Liver (tissue), 9 donors: Measurements from ENCODE around the gene BPTF. TPM values are rescaled to one million over a fixed set of nuclear protein-coding genes. Genes with fewer than 3 reads are reported as not detected.

Source experiments
- DNase-seq: peaks from one replicate; pipeline ENCODE4 v3.0.0-alpha.2; 2017; ENCODE audit warnings: low spot score
- H3K27ac ChIP-seq, 2 donors: one replicate each; pipeline ENCODE4 v1.7.0; 2013; ENCODE audit warnings: inconsistent platforms in 2 of 2, low read length in 2 of 2, control low read depth in 1 of 2, low read depth in 1 of 2, mild to moderate bottlenecking in 1 of 2
- H3K27me3 ChIP-seq, 4 donors: one replicate each; pipeline versions ENCODE4 v1.6.1 to v1.7.0; 2013; ENCODE audit warnings: low read length in 3 of 4, inconsistent platforms in 1 of 4, mild to moderate bottlenecking in 1 of 4, moderate library complexity in 1 of 4; ENCODE audit not compliant: control insufficient read depth in 4 of 4, insufficient read depth in 4 of 4
- H3K36me3 ChIP-seq, 4 donors: one replicate each; pipeline versions ENCODE4 v1.6.1 to v1.7.0; 2013; ENCODE audit warnings: low read length in 3 of 4, mild to moderate bottlenecking in 3 of 4, low read depth in 1 of 4, moderate library complexity in 1 of 4; ENCODE audit not compliant: control insufficient read depth in 4 of 4, insufficient read depth in 3 of 4
- H3K4me1 ChIP-seq, 4 donors: one replicate each; pipeline versions ENCODE4 v1.6.1 to v1.7.0; 2013; ENCODE audit warnings: low read length in 3 of 4, mild to moderate bottlenecking in 3 of 4, moderate library complexity in 1 of 4; ENCODE audit not compliant: control insufficient read depth in 4 of 4, insufficient read depth in 4 of 4
- H3K4me3 ChIP-seq, 3 donors: one replicate each; pipeline versions ENCODE4 v1.6.1 to v1.7.0; 2013; ENCODE audit warnings: low read length in 3 of 3, control low read depth in 1 of 3, low read depth in 1 of 3, mild to moderate bottlenecking in 1 of 3
- H3K9ac ChIP-seq, 2 donors: one replicate each; pipeline ENCODE4 v1.7.0; 2013; ENCODE audit warnings: low read length in 2 of 2, mild to moderate bottlenecking in 2 of 2, moderate library complexity in 2 of 2, control low read depth in 1 of 2, low read depth in 1 of 2
- H3K9me3 ChIP-seq, 4 donors: one replicate each; pipeline versions ENCODE4 v1.6.1 to v1.7.0; 2013; ENCODE audit warnings: low read length in 3 of 4; ENCODE audit not compliant: control insufficient read depth in 4 of 4
- EGR1 ChIP-seq, 2 donors: IDR thresholded peaks; 2 replicates each; pipeline ENCODE4 v1.6.1; 2016 to 2018; ENCODE audit warnings: antibody characterized with exemption in 2 of 2, low read depth in 2 of 2
- FOXA2 ChIP-seq: IDR thresholded peaks from 2 replicates; pipeline ENCODE4 v1.6.1; 2016; ENCODE audit warnings: antibody characterized with exemption
- GABPA ChIP-seq, 2 donors: IDR thresholded peaks in 1 of 2; conservative IDR thresholded peaks in 1 of 2; 2 replicates each; pipeline ENCODE4 v1.6.1; 2016; ENCODE audit warnings: antibody characterized with exemption in 2 of 2, mild to moderate bottlenecking in 1 of 2, moderate library complexity in 1 of 2
- HNF4A ChIP-seq, 2 donors: conservative IDR thresholded peaks; 2 replicates each; pipeline ENCODE4 v1.6.1; 2016; ENCODE audit warnings: antibody characterized with exemption in 2 of 2, mild to moderate bottlenecking in 2 of 2
- HNF4G ChIP-seq: IDR thresholded peaks from 2 replicates; pipeline ENCODE4 v1.6.1; 2016; ENCODE audit warnings: antibody characterized with exemption
- JUND ChIP-seq, 2 donors: IDR thresholded peaks; 2 replicates each; pipeline ENCODE4 v1.6.1; 2016; ENCODE audit warnings: antibody characterized with exemption in 2 of 2
- NR2F2 ChIP-seq: IDR thresholded peaks from 2 replicates; pipeline ENCODE4 v1.6.1; 2016; ENCODE audit warnings: antibody characterized with exemption
- RAD21 ChIP-seq, 2 donors: IDR thresholded peaks; 2 replicates each; pipeline ENCODE4 v1.6.1; 2016; ENCODE audit warnings: antibody characterized with exemption in 2 of 2, mild to moderate bottlenecking in 2 of 2
- RXRA ChIP-seq, 2 donors: IDR thresholded peaks; 2 replicates each; pipeline ENCODE4 v1.6.1; 2017 to 2018; ENCODE audit warnings: antibody characterized with exemption in 2 of 2, mild to moderate bottlenecking in 1 of 2
- SP1 ChIP-seq: IDR thresholded peaks from 2 replicates; pipeline ENCODE4 v1.6.1; 2018; ENCODE audit warnings: antibody characterized with exemption, mild to moderate bottlenecking
- YY1 ChIP-seq: IDR thresholded peaks from 2 replicates; pipeline ENCODE4 v1.6.1; 2016; ENCODE audit warnings: antibody characterized with exemption, mild to moderate bottlenecking
- WGBS: extraction: QIAGEN DNeasy Blood & Tissue Kit; methylation state at CpG from one replicate; pipeline ENCODE4 v1.1.7; 2013; 5-methylcytosine and 5-hydroxymethylcytosine counted together
- polyA plus RNA-seq, 2 donors: library from polyadenylated mRNA; stranded (reverse) in 1 of 2; unstranded in 1 of 2; fragments of 200-250 nt in 1 of 2; fragments of >200 nt in 1 of 2; fragmentation: Nextera tagmentation in 1 of 2; extraction: Ambion mirVana in 1 of 2; gene quantifications; one replicate each; pipeline versions ENCODE4 v1.2.1 to v1.2.3, GENCODE V29; 2013 to 2015
- total RNA-seq, 2 donors: library from RNA; depleted of rRNA; stranded (reverse); fragments of >200 nt; gene quantifications; one replicate each; pipeline ENCODE4 v1.2.3, GENCODE V29; 2014
- TF ChIP-seq, protein P1 (sequence below): IDR thresholded peaks from 2 replicates; pipeline ENCODE4 v1.6.1; 2016; ENCODE audit warnings: antibody characterized with exemption
- TF ChIP-seq, protein P2 (sequence below): fragments of 150-350 bp; IDR thresholded peaks from 2 replicates; pipeline ENCODE4 v1.5.1; 2017; ENCODE audit warnings: improper control_type of control experiment, low read depth, low read length; ENCODE audit not compliant: missing input control
- TF ChIP-seq, protein P3 (sequence below): IDR thresholded peaks from 2 replicates; pipeline ENCODE4 v1.6.1; 2016; ENCODE audit warnings: antibody characterized with exemption
- TF ChIP-seq, protein P4 (sequence below): IDR thresholded peaks from 2 replicates; pipeline ENCODE4 v1.6.1; 2016; ENCODE audit warnings: antibody characterized with exemption, mild to moderate bottlenecking
- TF ChIP-seq, protein P5 (sequence below): IDR thresholded peaks from 2 replicates; pipeline ENCODE4 v1.6.1; 2016; ENCODE audit warnings: antibody characterized with exemption
- donor health status: healthy.
- donor health status: healthy.
- donor health status: healthy.
- donor health status: healthy.
- donor health status: healthy.

BPTF gene
- total and polyA plus RNA-seq, 4 donors: 8.1 to 51.7 (median 29.5) TPM

DNA sequence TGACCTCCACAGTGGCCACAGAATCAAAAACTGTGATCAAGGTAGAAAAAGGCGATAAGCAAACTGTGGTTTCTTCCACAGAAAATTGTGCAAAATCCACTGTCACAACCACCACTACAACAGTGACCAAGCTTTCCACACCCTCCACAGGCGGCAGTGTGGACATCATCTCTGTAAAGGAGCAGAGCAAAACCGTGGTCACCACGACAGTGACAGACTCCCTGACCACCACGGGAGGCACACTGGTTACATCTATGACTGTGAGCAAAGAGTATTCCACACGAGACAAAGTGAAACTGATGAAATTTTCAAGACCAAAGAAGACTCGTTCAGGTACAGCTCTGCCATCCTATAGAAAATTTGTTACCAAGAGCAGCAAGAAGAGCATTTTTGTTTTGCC, 87.4 kb downstream of the BPTF start:
- TF ChIP-seq, protein P1, sequence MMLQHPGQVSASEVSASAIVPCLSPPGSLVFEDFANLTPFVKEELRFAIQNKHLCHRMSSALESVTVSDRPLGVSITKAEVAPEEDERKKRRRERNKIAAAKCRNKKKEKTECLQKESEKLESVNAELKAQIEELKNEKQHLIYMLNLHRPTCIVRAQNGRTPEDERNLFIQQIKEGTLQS: no peak
- TF ChIP-seq EGR1 (IDR thresholded peaks at IDR 0.05; ENCODE audit: low read depth in 2 of 2): no peak
- H3K4me1 ChIP-seq: no peaks in the 10 kb centered on the region
- H3K4me3 ChIP-seq: no peak overlapping the region
- H3K9ac ChIP-seq: no peak overlapping the region
- no peaks in the 10 kb centered on the region for H3K9me3 ChIP-seq
- no peak overlapping the region for H3K27ac ChIP-seq
- H3K36me3 ChIP-seq: peaks cover 0 to 44% (median 35%) of the 10 kb centered on the region in 4 donors
- 92% methylated on average over 7 of the region's 7 CpGs for WGBS
- H3K27me3 ChIP-seq: no peaks in the 10 kb centered on the region
- DNase-seq: no peak

DNA sequence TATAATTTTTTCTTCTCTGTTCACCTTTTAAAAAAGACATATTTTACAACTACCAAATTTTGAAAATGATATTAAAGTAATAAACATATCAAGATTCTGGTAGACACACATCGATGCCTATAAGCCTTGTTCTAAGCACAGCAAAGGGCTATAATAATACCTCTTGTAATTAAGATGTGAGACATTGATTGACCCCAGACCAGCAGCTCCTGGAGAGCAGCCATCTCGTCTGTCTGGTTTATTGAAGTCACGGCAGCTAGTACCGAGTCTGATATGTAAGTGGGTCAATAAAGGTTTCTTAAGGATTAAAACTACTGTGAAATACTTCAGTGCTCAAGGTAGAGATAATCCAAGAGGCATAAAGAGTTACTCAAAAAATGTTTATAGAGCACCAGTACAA, 94.9 kb downstream of the BPTF start:
- peaks cover 8 to 49% (median 35%) of the 10 kb centered on the region in 4 donors for H3K36me3 ChIP-seq
- H3K4me1 ChIP-seq: no peaks in the 10 kb centered on the region
- H3K9ac ChIP-seq: no peak overlapping the region
- H3K27me3 ChIP-seq: no peaks in the 10 kb centered on the region
- H3K4me3 ChIP-seq: no peak overlapping the region
- no peak overlapping the region for H3K27ac ChIP-seq
- DNase-seq: no peak
- no peaks in the 10 kb centered on the region for H3K9me3 ChIP-seq
- 91% methylated on average over 4 of the region's 4 CpGs for WGBS
- TF ChIP-seq HNF4G (no peak), EGR1 (IDR thresholded peaks at IDR 0.05; ENCODE audit: low read depth in 2 of 2) (no peak), RAD21 (IDR thresholded peaks at IDR 0.05) (no peak), HNF4A (conservative IDR thresholded peaks at IDR 0.05) (no peak), GABPA (IDR thresholded peaks at IDR 0.05 in 1 of 2, conservative IDR thresholded peaks at IDR 0.05 in 1 of 2) (no peak), JUND (IDR thresholded peaks at IDR 0.05) (no peak)
- TF ChIP-seq, protein P1: no peak
- TF ChIP-seq, protein P2, sequence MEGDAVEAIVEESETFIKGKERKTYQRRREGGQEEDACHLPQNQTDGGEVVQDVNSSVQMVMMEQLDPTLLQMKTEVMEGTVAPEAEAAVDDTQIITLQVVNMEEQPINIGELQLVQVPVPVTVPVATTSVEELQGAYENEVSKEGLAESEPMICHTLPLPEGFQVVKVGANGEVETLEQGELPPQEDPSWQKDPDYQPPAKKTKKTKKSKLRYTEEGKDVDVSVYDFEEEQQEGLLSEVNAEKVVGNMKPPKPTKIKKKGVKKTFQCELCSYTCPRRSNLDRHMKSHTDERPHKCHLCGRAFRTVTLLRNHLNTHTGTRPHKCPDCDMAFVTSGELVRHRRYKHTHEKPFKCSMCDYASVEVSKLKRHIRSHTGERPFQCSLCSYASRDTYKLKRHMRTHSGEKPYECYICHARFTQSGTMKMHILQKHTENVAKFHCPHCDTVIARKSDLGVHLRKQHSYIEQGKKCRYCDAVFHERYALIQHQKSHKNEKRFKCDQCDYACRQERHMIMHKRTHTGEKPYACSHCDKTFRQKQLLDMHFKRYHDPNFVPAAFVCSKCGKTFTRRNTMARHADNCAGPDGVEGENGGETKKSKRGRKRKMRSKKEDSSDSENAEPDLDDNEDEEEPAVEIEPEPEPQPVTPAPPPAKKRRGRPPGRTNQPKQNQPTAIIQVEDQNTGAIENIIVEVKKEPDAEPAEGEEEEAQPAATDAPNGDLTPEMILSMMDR: no peak
- TF ChIP-seq, protein P3, sequence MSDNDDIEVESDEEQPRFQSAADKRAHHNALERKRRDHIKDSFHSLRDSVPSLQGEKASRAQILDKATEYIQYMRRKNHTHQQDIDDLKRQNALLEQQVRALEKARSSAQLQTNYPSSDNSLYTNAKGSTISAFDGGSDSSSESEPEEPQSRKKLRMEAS: no peak

DNA sequence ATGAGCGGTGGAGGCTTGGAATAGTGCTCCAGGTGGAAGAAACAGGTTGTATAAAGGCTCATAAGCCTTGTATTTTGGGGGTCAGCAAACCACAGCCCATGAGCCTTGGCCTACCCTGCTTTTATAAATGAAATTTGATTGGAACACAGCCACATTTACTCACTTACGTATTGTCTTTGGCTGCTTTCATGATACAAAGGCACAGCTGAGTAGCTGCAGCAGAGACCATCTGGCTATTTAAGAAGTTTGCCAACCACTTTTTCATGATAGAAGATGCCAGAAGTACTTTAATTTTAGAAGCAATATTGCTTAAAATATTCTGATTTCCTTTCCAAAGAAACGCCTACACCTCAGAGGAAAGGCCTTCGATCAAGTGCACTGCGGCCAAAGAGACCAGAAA, 97.2 kb downstream of the BPTF start:
- Histone ChIP-seq H3K9me3 (no peaks in the 10 kb centered on the region), H3K27me3 (no peaks in the 10 kb centered on the region), H3K4me3 (no peak overlapping the region), H3K27ac (no peak overlapping the region), H3K36me3 (peaks cover 8 to 48% (median 41%) of the 10 kb centered on the region in 4 donors), H3K4me1 (no peaks in the 10 kb centered on the region), H3K9ac (no peak overlapping the region)
- 91% methylated on average over 5 of the region's 5 CpGs for WGBS
- DNase-seq: no peak
- TF ChIP-seq HNF4G: no peak
- TF ChIP-seq NR2F2: no peak
- TF ChIP-seq, protein P4, sequence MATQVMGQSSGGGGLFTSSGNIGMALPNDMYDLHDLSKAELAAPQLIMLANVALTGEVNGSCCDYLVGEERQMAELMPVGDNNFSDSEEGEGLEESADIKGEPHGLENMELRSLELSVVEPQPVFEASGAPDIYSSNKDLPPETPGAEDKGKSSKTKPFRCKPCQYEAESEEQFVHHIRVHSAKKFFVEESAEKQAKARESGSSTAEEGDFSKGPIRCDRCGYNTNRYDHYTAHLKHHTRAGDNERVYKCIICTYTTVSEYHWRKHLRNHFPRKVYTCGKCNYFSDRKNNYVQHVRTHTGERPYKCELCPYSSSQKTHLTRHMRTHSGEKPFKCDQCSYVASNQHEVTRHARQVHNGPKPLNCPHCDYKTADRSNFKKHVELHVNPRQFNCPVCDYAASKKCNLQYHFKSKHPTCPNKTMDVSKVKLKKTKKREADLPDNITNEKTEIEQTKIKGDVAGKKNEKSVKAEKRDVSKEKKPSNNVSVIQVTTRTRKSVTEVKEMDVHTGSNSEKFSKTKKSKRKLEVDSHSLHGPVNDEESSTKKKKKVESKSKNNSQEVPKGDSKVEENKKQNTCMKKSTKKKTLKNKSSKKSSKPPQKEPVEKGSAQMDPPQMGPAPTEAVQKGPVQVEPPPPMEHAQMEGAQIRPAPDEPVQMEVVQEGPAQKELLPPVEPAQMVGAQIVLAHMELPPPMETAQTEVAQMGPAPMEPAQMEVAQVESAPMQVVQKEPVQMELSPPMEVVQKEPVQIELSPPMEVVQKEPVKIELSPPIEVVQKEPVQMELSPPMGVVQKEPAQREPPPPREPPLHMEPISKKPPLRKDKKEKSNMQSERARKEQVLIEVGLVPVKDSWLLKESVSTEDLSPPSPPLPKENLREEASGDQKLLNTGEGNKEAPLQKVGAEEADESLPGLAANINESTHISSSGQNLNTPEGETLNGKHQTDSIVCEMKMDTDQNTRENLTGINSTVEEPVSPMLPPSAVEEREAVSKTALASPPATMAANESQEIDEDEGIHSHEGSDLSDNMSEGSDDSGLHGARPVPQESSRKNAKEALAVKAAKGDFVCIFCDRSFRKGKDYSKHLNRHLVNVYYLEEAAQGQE: no peak
- no peak for TF ChIP-seq SP1
- TF ChIP-seq, protein P5, sequence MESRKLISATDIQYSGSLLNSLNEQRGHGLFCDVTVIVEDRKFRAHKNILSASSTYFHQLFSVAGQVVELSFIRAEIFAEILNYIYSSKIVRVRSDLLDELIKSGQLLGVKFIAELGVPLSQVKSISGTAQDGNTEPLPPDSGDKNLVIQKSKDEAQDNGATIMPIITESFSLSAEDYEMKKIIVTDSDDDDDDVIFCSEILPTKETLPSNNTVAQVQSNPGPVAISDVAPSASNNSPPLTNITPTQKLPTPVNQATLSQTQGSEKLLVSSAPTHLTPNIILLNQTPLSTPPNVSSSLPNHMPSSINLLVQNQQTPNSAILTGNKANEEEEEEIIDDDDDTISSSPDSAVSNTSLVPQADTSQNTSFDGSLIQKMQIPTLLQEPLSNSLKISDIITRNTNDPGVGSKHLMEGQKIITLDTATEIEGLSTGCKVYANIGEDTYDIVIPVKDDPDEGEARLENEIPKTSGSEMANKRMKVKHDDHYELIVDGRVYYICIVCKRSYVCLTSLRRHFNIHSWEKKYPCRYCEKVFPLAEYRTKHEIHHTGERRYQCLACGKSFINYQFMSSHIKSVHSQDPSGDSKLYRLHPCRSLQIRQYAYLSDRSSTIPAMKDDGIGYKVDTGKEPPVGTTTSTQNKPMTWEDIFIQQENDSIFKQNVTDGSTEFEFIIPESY: no peak
- TF ChIP-seq, protein P1: no peak
- TF ChIP-seq EGR1 (IDR thresholded peaks at IDR 0.05; ENCODE audit: low read depth in 2 of 2): no peak
- no peak for TF ChIP-seq FOXA2
- TF ChIP-seq, protein P2: no peak
- TF ChIP-seq, protein P3: no peak
- no peak for TF ChIP-seq YY1
- no peak for TF ChIP-seq RXRA (IDR thresholded peaks at IDR 0.05)
